Measurements from ENCODE around the gene HDDC3.
"Not testable (repeated sequence)": the region's sequence is repeated elsewhere in the genome, so short reads cannot be mapped to it uniquely, and the experiment has no call there.

HDDC3 gene

GRCh38 chr15:90930861-90931574 lies 1.3 kb downstream of the HDDC3 start:
- DNase-seq = no peak

- DNase-seq = peak in 1 of 14 donors; percentile 63
These were observed 2.9 kb downstream of the HDDC3 start for GRCh38 chr15:90929246-90930019.

- DNase-seq = not testable (repeated sequence)
These were observed 4.2 kb downstream of the HDDC3 start for GRCh38 chr15:90928106-90928505.

- DNase-seq = not testable (repeated sequence)
These were observed 5.6 kb downstream of the HDDC3 start for GRCh38 chr15:90926766-90927165.

GRCh38 chr15:90924375-90924774 lies 8.0 kb downstream of the HDDC3 start:
- DNase-seq = no peak

GRCh38 chr15:90922712-90923322 lies 9.5 kb downstream of the HDDC3 start:
- DNase-seq = not testable (repeated sequence)

GRCh38 chr15:90921887-90922286 lies 10.5 kb downstream of the HDDC3 start:
- DNase-seq = no peak

- no peak for DNase-seq
These were observed 13.5 kb downstream of the HDDC3 start for GRCh38 chr15:90918835-90919234.

GRCh38 chr15:90918034-90918788 lies 14.1 kb downstream of the HDDC3 start:
- DNase-seq = no peak

GRCh38 chr15:90917569-90917968 lies 14.8 kb downstream of the HDDC3 start:
- no peak for DNase-seq

GRCh38 chr15:90916461-90916860 lies 15.9 kb downstream of the HDDC3 start:
- no peak for DNase-seq

GRCh38 chr15:90915808-90916440 lies 16.4 kb downstream of the HDDC3 start:
- peak in 5 of 14 donors; percentile 9 to 62 (median 16) for DNase-seq

- no peak for DNase-seq
These were observed 17.0 kb downstream of the HDDC3 start for GRCh38 chr15:90915216-90915807.

- no peak for DNase-seq
These were observed 17.9 kb downstream of the HDDC3 start for GRCh38 chr15:90914305-90915080.

GRCh38 chr15:90913398-90913944 lies 18.9 kb downstream of the HDDC3 start:
- no peak for DNase-seq

- no peak for DNase-seq
These were observed 19.6 kb downstream of the HDDC3 start for GRCh38 chr15:90912770-90913075.

GRCh38 chr15:90911906-90912769 lies 20.2 kb downstream of the HDDC3 start:
- DNase-seq = no peak

GRCh38 chr15:90911302-90911623 lies 21.1 kb downstream of the HDDC3 start:
- no peak for DNase-seq

- no peak for DNase-seq
These were observed 21.7 kb downstream of the HDDC3 start for GRCh38 chr15:90910441-90911301.

Measured in C1 segment of cervical spinal cord (tissue), 14 donors.